Measurements from ENCODE around the gene CENATAC. TPM values are rescaled to one million over a fixed set of nuclear protein-coding genes. Genes with fewer than 3 reads are reported as not detected.
"Not testable (repeated sequence)": the region's sequence is repeated elsewhere in the genome, so short reads cannot be mapped to it uniquely, and the experiment has no call there.

CENATAC gene
- total RNA-seq, 1 donor from 2014 or later = 25.2 TPM

- DNase-seq = no peak
Observed at GRCh38 chr11:119027561-119028345, 29.8 kb downstream of the CENATAC start.

- DNase-seq = no peak
Observed at GRCh38 chr11:119028346-119029068, 30.6 kb downstream of the CENATAC start.

- DNase-seq = no peak
Observed at GRCh38 chr11:119029069-119029339, 31.1 kb downstream of the CENATAC start.

GRCh38 chr11:119029340-119030028 lies 31.5 kb downstream of the CENATAC start:
- DNase-seq = no peak

GRCh38 chr11:119030029-119030328 lies 32.0 kb downstream of the CENATAC start:
- DNase-seq = no peak

GRCh38 chr11:119030329-119031047 lies 32.5 kb downstream of the CENATAC start, which contains the start of gene SLC37A4:
Gene SLC37A4 (minus strand): TSS chr11:119030877.
- peak; percentile 87 for DNase-seq

- DNase-seq = no peak
Observed at GRCh38 chr11:119031912-119032280, 34.0 kb downstream of the CENATAC start.

- not testable (repeated sequence) for DNase-seq
Observed at GRCh38 chr11:119033421-119033820, 35.5 kb downstream of the CENATAC start.

GRCh38 chr11:119034813-119035212 lies 36.9 kb downstream of the CENATAC start:
- no peak for DNase-seq

- DNase-seq = no peak
Observed at GRCh38 chr11:119038884-119039283, 40.9 kb downstream of the CENATAC start.

GRCh38 chr11:119039471-119039870 lies 41.5 kb downstream of the CENATAC start:
- not testable (repeated sequence) for DNase-seq

- DNase-seq = no peak
Observed at GRCh38 chr11:119041821-119042514, 44.0 kb downstream of the CENATAC start.

- no peak for DNase-seq
Observed at GRCh38 chr11:119042927-119043326, 45.0 kb downstream of the CENATAC start.

- DNase-seq = no peak
Observed at GRCh38 chr11:119044708-119045107, 46.8 kb downstream of the CENATAC start.

GRCh38 chr11:119046489-119046888 lies 48.6 kb downstream of the CENATAC start:
- no peak for DNase-seq

- no peak for DNase-seq
Observed at GRCh38 chr11:119047205-119047604, 49.3 kb downstream of the CENATAC start.

GRCh38 chr11:119048644-119049043 lies 50.7 kb downstream of the CENATAC start:
- no peak for DNase-seq

- no peak for DNase-seq
Observed at GRCh38 chr11:119049081-119049480, 51.1 kb downstream of the CENATAC start.

GRCh38 chr11:119051440-119052162 lies 53.7 kb downstream of the CENATAC start:
- no peak for DNase-seq

GRCh38 chr11:119052163-119052814 lies 54.4 kb downstream of the CENATAC start:
- DNase-seq = no peak

GRCh38 chr11:119054418-119054817 lies 56.5 kb downstream of the CENATAC start:
- DNase-seq = no peak
